ENCODE results near the gene CFAP410. TPM values are rescaled to one million over a fixed set of nuclear protein-coding genes. Genes with fewer than 3 reads are reported as not detected.
"Not testable (repeated sequence)": the region's sequence is repeated elsewhere in the genome, so short reads cannot be mapped to it uniquely, and the experiment has no call there.

The CFAP410 gene
- total RNA-seq, 4 donors from 2014 or later = 23.8 to 44.8 (median 26.0) TPM

GRCh38 chr21:44286716-44287632, 52.2 kb downstream of the CFAP410 start:
- Histone ChIP-seq H3K4me3 (no peak overlapping the region), H3K36me3 (no peaks in the 10 kb centered on the region), H3K27me3 (no peaks in the 10 kb centered on the region), H3K27ac (no peak overlapping the region), H3K9me3 (no peaks in the 10 kb centered on the region), H3K4me1 (no peaks in the 10 kb centered on the region)
- intact Hi-C loops (cut with DNase I; ENCODE audit: low total_unique reads) = no loop called here
- no peak for DNase-seq
- TF ChIP-seq POLR2A (IDR thresholded peaks at IDR 0.05) (no peak), CTCF (IDR thresholded peaks at IDR 0.05) (no peak)

- no peaks in the 10 kb centered on the region for H3K27me3 ChIP-seq
- TF ChIP-seq CTCF (IDR thresholded peaks at IDR 0.05) = no peak
- no peak for TF ChIP-seq POLR2A (IDR thresholded peaks at IDR 0.05)
- no peak overlapping the region for H3K4me3 ChIP-seq
- H3K27ac ChIP-seq = no peak overlapping the region
- no peaks in the 10 kb centered on the region for H3K36me3 ChIP-seq
- no peak for DNase-seq
- H3K9me3 ChIP-seq = no peaks in the 10 kb centered on the region
- intact Hi-C loops (cut with DNase I; ENCODE audit: low total_unique reads) = no loop called here
- no peaks in the 10 kb centered on the region for H3K4me1 ChIP-seq
These were observed 53.0 kb downstream of the CFAP410 start for GRCh38 chr21:44286086-44286715.

GRCh38 chr21:44285138-44285992, 53.8 kb downstream of the CFAP410 start, which contains the start of gene AIRE:
Gene AIRE, plus strand, starts transcription at chr21:44285876. Its CDS starts 131 bp downstream, at chr21:44286007.
- Histone ChIP-seq H3K9me3 (no peaks in the 10 kb centered on the region), H3K4me3 (no peak within 1 kb of the TSS), H3K27ac (no peak within 1 kb of the TSS), H3K27me3 (no peaks in the 10 kb centered on the region), H3K36me3 (no peaks in the 10 kb centered on the region), H3K4me1 (no peaks in the 10 kb centered on the region)
- TF ChIP-seq CTCF (IDR thresholded peaks at IDR 0.05) = no peak
- TF ChIP-seq POLR2A (IDR thresholded peaks at IDR 0.05) = no peak
- DNase-seq = no peak
- intact Hi-C loops (cut with DNase I; ENCODE audit: low total_unique reads) = no loop called here

GRCh38 chr21:44283948-44284347, 55.2 kb downstream of the CFAP410 start:
- intact Hi-C loops (cut with DNase I; ENCODE audit: low total_unique reads) = no loop called here
- Histone ChIP-seq H3K27me3 (no peaks in the 10 kb centered on the region), H3K27ac (no peak overlapping the region), H3K4me3 (no peak overlapping the region), H3K36me3 (no peaks in the 10 kb centered on the region), H3K4me1 (no peaks in the 10 kb centered on the region), H3K9me3 (no peaks in the 10 kb centered on the region)
- TF ChIP-seq CTCF (IDR thresholded peaks at IDR 0.05) (no peak), POLR2A (IDR thresholded peaks at IDR 0.05) (no peak)
- DNase-seq = no peak

- DNase-seq; H3K9me3 ChIP-seq; H3K4me1 ChIP-seq; H3K27ac ChIP-seq; H3K36me3 ChIP-seq; H3K4me3 ChIP-seq; intact Hi-C loops (cut with DNase I; ENCODE audit: low total_unique reads); H3K27me3 ChIP-seq: not testable (repeated sequence)
These were observed 55.9 kb downstream of the CFAP410 start for GRCh38 chr21:44283211-44283785.

All from uterus (tissue), 4 donors.